Measurements from ENCODE around the gene CFAP210. TPM values are rescaled to one million over a fixed set of nuclear protein-coding genes. Genes with fewer than 3 reads are reported as not detected.

Gene CFAP210
- total RNA-seq, 1 donor from 2014 or later, result 0.49 TPM

DNA sequence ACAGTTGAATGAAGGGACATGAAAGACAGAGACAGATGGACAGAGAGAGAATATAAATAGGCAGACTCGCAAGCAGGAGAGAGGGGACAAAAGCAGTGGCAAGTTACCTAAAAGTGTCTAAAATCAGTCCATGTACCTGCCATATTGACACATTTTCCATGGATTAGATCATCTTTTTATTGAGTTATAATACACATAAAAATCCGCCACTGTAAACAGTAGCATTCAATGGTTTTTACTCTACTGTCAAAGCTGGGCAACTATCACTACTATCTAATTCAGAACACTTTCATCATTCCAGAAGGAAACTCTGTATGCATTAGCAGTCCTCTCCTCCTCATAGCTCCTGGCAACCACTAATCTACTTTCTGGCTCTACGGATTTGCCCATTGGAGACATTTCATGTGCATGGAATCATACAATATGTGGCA lies 10.1 kb downstream of the CFAP210 start:
- H3K4me1 ChIP-seq, result no peaks in the 10 kb centered on the region
- TF ChIP-seq, protein P1, sequence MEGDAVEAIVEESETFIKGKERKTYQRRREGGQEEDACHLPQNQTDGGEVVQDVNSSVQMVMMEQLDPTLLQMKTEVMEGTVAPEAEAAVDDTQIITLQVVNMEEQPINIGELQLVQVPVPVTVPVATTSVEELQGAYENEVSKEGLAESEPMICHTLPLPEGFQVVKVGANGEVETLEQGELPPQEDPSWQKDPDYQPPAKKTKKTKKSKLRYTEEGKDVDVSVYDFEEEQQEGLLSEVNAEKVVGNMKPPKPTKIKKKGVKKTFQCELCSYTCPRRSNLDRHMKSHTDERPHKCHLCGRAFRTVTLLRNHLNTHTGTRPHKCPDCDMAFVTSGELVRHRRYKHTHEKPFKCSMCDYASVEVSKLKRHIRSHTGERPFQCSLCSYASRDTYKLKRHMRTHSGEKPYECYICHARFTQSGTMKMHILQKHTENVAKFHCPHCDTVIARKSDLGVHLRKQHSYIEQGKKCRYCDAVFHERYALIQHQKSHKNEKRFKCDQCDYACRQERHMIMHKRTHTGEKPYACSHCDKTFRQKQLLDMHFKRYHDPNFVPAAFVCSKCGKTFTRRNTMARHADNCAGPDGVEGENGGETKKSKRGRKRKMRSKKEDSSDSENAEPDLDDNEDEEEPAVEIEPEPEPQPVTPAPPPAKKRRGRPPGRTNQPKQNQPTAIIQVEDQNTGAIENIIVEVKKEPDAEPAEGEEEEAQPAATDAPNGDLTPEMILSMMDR (IDR thresholded peaks at IDR 0.05), result no peak
- TF ChIP-seq POLR2AphosphoS5 (IDR thresholded peaks at IDR 0.05; ENCODE audit: insufficient read depth in 1 of 2, low read depth in 1 of 2) (no peak), POLR2A (IDR thresholded peaks at IDR 0.05) (no peak)
- H3K36me3 ChIP-seq, result no peaks in the 10 kb centered on the region
- intact Hi-C loops (cut with DNase I), result no loop called here
- H3K4me3 ChIP-seq, result no peak overlapping the region
- H3K27ac ChIP-seq, result no peak overlapping the region
- no peak for DNase-seq (ENCODE audit: extremely low spot score in 2 of 2)
- no peaks in the 10 kb centered on the region for H3K27me3 ChIP-seq
- H3K9me3 ChIP-seq, result no peaks in the 10 kb centered on the region

DNA sequence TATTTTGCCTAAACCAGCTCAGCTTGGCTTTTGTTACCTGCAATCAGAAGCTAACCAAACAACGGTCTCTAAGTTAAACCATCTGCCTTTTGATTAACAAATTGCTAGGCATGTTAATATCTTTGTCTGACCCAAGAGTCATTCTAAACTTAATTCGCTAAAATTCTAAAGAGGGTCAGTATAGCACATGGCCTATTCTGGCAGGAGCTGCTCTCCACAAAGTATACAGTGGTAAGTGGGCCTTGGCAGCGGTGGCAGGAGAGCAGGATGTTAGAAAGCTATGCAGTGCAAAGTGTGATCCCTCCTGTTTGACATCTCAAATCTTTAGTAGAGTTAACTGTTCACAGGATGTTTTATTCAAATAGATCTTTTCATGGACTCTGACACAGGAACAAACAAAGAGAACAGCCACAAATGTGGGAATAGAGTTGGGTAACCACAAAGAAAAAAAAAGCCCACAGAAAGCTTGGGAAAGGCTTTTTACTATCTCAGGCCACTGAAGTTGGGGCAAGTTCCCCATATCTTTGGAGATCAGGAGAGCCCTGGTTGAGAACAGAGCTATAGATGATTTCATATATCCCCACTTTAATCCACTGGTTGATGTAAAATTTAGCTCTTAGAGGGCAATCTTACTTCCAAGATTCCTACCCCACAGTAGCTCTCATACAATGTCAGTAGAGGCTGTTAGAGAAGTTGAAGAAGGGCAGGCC lies 10.6 kb downstream of the CFAP210 start:
- intact Hi-C loops (cut with DNase I), result no loop called here
- no peaks in the 10 kb centered on the region for H3K27me3 ChIP-seq
- TF ChIP-seq, protein P1 (IDR thresholded peaks at IDR 0.05), result no peak
- TF ChIP-seq POLR2A (IDR thresholded peaks at IDR 0.05) (no peak), POLR2AphosphoS5 (IDR thresholded peaks at IDR 0.05; ENCODE audit: insufficient read depth in 1 of 2, low read depth in 1 of 2) (no peak)

DNA sequence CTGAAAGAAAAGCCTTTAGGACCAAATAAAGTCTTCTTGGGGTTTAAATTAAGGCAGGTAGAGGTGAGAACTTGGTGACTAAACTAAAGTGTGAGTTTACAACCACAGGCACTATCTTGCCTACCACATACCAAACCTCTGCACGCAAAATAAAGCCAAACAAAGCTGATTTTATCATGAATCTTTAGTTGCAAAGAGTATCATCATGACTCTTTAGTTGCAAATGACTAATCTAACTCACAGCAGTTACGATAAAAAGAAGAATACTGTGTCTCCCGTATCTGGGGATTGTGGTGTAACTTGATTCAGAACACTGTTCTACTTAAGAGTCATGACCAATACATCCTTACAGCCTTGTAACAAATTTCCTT lies 11.2 kb downstream of the CFAP210 start:
- H3K27me3 ChIP-seq, result no peaks in the 10 kb centered on the region
- H3K27ac ChIP-seq, result no peak overlapping the region
- no peak for DNase-seq (ENCODE audit: extremely low spot score in 2 of 2)
- H3K9me3 ChIP-seq, result no peaks in the 10 kb centered on the region
- intact Hi-C loops (cut with DNase I), result no loop called here
- TF ChIP-seq, protein P1 (IDR thresholded peaks at IDR 0.05), result no peak
- TF ChIP-seq POLR2A (IDR thresholded peaks at IDR 0.05), result no peak
- no peak for TF ChIP-seq POLR2AphosphoS5 (IDR thresholded peaks at IDR 0.05; ENCODE audit: insufficient read depth in 1 of 2, low read depth in 1 of 2)
- no peaks in the 10 kb centered on the region for H3K4me1 ChIP-seq
- no peak overlapping the region for H3K4me3 ChIP-seq
- no peaks in the 10 kb centered on the region for H3K36me3 ChIP-seq

More for the DNA sequence above, 10.6 kb downstream of the CFAP210 start:
- no peak for DNase-seq (ENCODE audit: extremely low spot score in 2 of 2)
- Histone ChIP-seq H3K9me3 (no peaks in the 10 kb centered on the region), H3K4me1 (no peaks in the 10 kb centered on the region), H3K27ac (no peak overlapping the region), H3K36me3 (no peaks in the 10 kb centered on the region), H3K4me3 (no peak overlapping the region)

DNA sequence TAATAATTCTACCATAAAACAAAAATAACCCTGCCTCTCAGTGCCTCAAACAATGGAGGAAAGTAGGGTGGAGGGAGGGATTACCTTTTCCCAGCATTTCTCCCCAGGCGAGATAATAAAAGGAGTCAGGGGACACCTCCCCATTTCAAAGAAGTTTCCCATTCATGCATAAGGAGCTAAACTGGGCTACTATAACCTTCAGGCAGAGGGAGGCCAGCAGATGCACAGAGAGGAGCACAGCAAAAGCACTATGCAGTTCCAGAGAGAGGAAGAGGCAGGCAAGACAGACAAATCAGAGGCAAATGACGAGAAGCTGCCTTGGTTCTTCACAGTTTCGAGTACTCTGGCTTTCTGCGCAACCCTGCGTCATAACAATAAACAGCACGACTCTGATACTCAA lies 17.4 kb downstream of the CFAP210 start:
- H3K36me3 ChIP-seq, result no peaks in the 10 kb centered on the region
- H3K27ac ChIP-seq, result no peak overlapping the region
- no peaks in the 10 kb centered on the region for H3K9me3 ChIP-seq
- intact Hi-C loops (cut with DNase I), result no loop called here
- no peak overlapping the region for H3K4me3 ChIP-seq
- H3K4me1 ChIP-seq, result no peaks in the 10 kb centered on the region
- H3K27me3 ChIP-seq, result no peaks in the 10 kb centered on the region
- no peak for DNase-seq (ENCODE audit: extremely low spot score in 2 of 2)
- no peak for TF ChIP-seq POLR2A (IDR thresholded peaks at IDR 0.05)

DNA sequence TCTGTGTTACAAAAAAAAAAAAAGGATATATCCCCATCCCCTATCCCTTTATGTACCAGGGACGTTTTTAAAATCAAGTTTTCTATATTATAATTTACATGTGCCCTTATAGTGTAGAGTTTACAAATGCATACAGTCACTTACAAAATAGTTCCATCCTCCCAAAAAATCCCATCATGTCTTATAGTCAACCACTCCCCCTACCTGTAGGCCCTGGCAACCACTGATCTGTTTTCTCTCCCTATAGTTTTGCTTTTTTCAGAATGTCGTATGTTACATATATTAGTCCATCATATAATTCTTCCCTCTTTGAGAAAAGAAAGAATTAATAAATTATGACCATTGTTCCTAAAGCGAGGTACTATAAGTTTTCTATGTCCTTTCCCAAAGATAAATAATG lies 17.8 kb downstream of the CFAP210 start:
- no peaks in the 10 kb centered on the region for H3K27me3 ChIP-seq
- no peaks in the 10 kb centered on the region for H3K9me3 ChIP-seq
- H3K27ac ChIP-seq, result no peak overlapping the region
- TF ChIP-seq, protein P1 (IDR thresholded peaks at IDR 0.05), result no peak
- TF ChIP-seq POLR2AphosphoS5 (IDR thresholded peaks at IDR 0.05; ENCODE audit: insufficient read depth in 1 of 2, low read depth in 1 of 2), result no peak
- no peak for TF ChIP-seq POLR2A (IDR thresholded peaks at IDR 0.05)
- H3K36me3 ChIP-seq, result no peaks in the 10 kb centered on the region
- no peaks in the 10 kb centered on the region for H3K4me1 ChIP-seq
- no peak for DNase-seq (ENCODE audit: extremely low spot score in 2 of 2)
- H3K4me3 ChIP-seq, result no peak overlapping the region
- intact Hi-C loops (cut with DNase I), result no loop called here
